SK-N-SH (cell line): Measurements from ENCODE around the gene NOTCH2. TPM values are rescaled to one million over a fixed set of nuclear protein-coding genes. Genes with fewer than 3 reads are reported as not detected.
"Not testable (repeated sequence)": the region's sequence is repeated elsewhere in the genome, so short reads cannot be mapped to it uniquely, and the experiment has no call there.

Experiments
- CTCF ChIA-PET: fragments of 300-600, 350-600 bp; formaldehyde crosslinking; extraction: SDS; loops from one replicate; lab custom pipeline; 2021; lab: Yijun Ruan, JAX
- POLR2A ChIA-PET: fragments of 350-600 bp; sonication (Branson Sonifier 250); formaldehyde crosslinking; extraction: SDS; loops from one replicate; lab custom pipeline; 2020; ENCODE audit warnings: antibody characterized with exemption, inconsistent platforms; lab: Yijun Ruan, JAX
- DNase-seq: peaks from one replicate; pipeline ENCODE4 v3.0.0; 2012
- H2AFZ ChIP-seq: fragments of 200-600 bp; sonication (generic); 2 replicates; pipeline ENCODE4 v1.8.1; 2016; ENCODE audit warnings: antibody characterized with exemption, mild to moderate bottlenecking, low read depth
- H3F3A ChIP-seq: fragments of 200-600 bp; sonication (generic); replicated peaks from 2 replicates; pipeline ENCODE3; 2016; ENCODE audit warnings: antibody characterized with exemption, mild to moderate bottlenecking; ENCODE audit not compliant: insufficient read depth
- H3K27ac ChIP-seq, 2 experiments: fragments of 200-500 bp in 1 of 2; fragments of 200-600 bp in 1 of 2; sonication (Bioruptor generic) in 1 of 2; sonication (generic), shearing (Covaris generic) in 1 of 2; 2 replicates each; pipeline versions ENCODE4 v1.5.1 to v1.6.1; 2014 to 2016; ENCODE audit warnings: low read depth in 2 of 2, inconsistent platforms in 1 of 2, low read length in 1 of 2, mild to moderate bottlenecking in 1 of 2, mixed read lengths in 1 of 2
- H3K27me3 ChIP-seq: fragments of 200-600 bp; sonication (generic), shearing (Covaris generic); 2 replicates; pipeline ENCODE4 v1.6.1; 2016; ENCODE audit warnings: mixed run types; ENCODE audit not compliant: insufficient read depth
- H3K36me3 ChIP-seq, 2 experiments: fragments of 200-500 bp in 1 of 2; fragments of 200-600 bp in 1 of 2; sonication (Bioruptor generic) in 1 of 2; sonication (generic) in 1 of 2; replicated peaks in 1 of 2; 2 replicates each; pipeline versions ENCODE3 to v1.5.1; 2014 to 2016; ENCODE audit warnings: low read length in 1 of 2, mild to moderate bottlenecking in 1 of 2; ENCODE audit not compliant: insufficient read depth in 2 of 2, control insufficient read depth in 1 of 2
- H3K4me1 ChIP-seq, 2 experiments: fragments of 200-500 bp in 1 of 2; fragments of 200-600 bp in 1 of 2; sonication (Bioruptor generic) in 1 of 2; sonication (generic), shearing (Covaris generic) in 1 of 2; 2 replicates each; pipeline versions ENCODE4 v1.5.1 to v1.6.1; 2014 to 2016; ENCODE audit warnings: low read depth in 1 of 2, low read length in 1 of 2, mixed run types in 1 of 2; ENCODE audit not compliant: insufficient read depth in 2 of 2, control insufficient read depth in 1 of 2
- H3K4me2 ChIP-seq: fragments of 200-600 bp; sonication (generic), shearing (Covaris generic); 2 replicates; pipeline ENCODE4 v1.6.1; 2017; ENCODE audit warnings: mixed run types
- H3K4me3 ChIP-seq, 2 experiments: fragments of 200-500 bp in 1 of 2; fragments of 200-600 bp in 1 of 2; sonication (Bioruptor generic) in 1 of 2; sonication (generic), shearing (Covaris generic) in 1 of 2; 2 replicates each; pipeline versions ENCODE4 v1.5.1 to v1.8.1; 2014 to 2016; ENCODE audit warnings: low read depth in 2 of 2, inconsistent platforms in 1 of 2, low read length in 1 of 2, mild to moderate bottlenecking in 1 of 2, mixed read lengths in 1 of 2, moderate library complexity in 1 of 2
- H3K79me2 ChIP-seq: fragments of 200-600 bp; sonication (generic); 2 replicates; pipeline ENCODE4 v1.8.1; 2017; ENCODE audit warnings: mild to moderate bottlenecking; ENCODE audit not compliant: insufficient read depth
- H3K9ac ChIP-seq: fragments of 200-600 bp; sonication (generic); 2 replicates; pipeline ENCODE4 v1.6.1; 2017; ENCODE audit warnings: mixed run types
- H3K9me2 ChIP-seq: fragments of 200-600 bp; sonication (generic); 2 replicates; pipeline ENCODE4 v1.6.1; 2017; ENCODE audit warnings: mixed run types
- H3K9me3 ChIP-seq: fragments of 200-600 bp; sonication (generic); 2 replicates; pipeline ENCODE4 v1.6.1; 2017; ENCODE audit warnings: mixed run types, mild to moderate bottlenecking, moderate library complexity
- H4K20me1 ChIP-seq: fragments of 200-600 bp; sonication (generic); 2 replicates; pipeline ENCODE4 v1.6.1; 2017; ENCODE audit warnings: mild to moderate bottlenecking, mixed run types; ENCODE audit not compliant: insufficient read depth
- FOXM1 ChIP-seq: IDR thresholded peaks from 2 replicates; pipeline ENCODE4 v1.4.0; 2012; ENCODE audit warnings: low read depth, mild to moderate bottlenecking
- JUND ChIP-seq: IDR thresholded peaks from 2 replicates; pipeline ENCODE4 v1.4.0; 2012
- MEF2A ChIP-seq: IDR thresholded peaks from 2 replicates; pipeline ENCODE4 v1.4.0; 2012; ENCODE audit warnings: low read depth, borderline replicate concordance
- MXI1 ChIP-seq: IDR thresholded peaks from 2 replicates; pipeline ENCODE4 v1.6.1; 2012; ENCODE audit warnings: mild to moderate bottlenecking, low read depth, low read length, improper control_type of control experiment
- NFIC ChIP-seq: IDR thresholded peaks from 2 replicates; pipeline ENCODE4 v1.4.0; 2012; ENCODE audit warnings: borderline replicate concordance
- POLR2AphosphoS5 ChIP-seq: IDR thresholded peaks from 2 replicates; pipeline ENCODE4 v1.6.1; 2012; ENCODE audit warnings: low read depth, low read length
- RAD21 ChIP-seq: IDR thresholded peaks from 2 replicates; pipeline ENCODE4 v1.6.1; 2012; ENCODE audit warnings: mild to moderate bottlenecking, low read length
- RCOR1 ChIP-seq: fragments of 150-350 bp; IDR thresholded peaks from 2 replicates; pipeline ENCODE4 v1.6.1; 2017; ENCODE audit warnings: antibody characterized with exemption, low read length
- SMC3 ChIP-seq: IDR thresholded peaks from 2 replicates; pipeline ENCODE4 v1.6.1; 2012; ENCODE audit warnings: low read depth, low read length, improper control_type of control experiment
- TAF1 ChIP-seq: IDR thresholded peaks from 2 replicates; pipeline ENCODE4 v1.6.1; 2012; ENCODE audit warnings: low read depth, mild to moderate bottlenecking, low read length, moderate library complexity, borderline replicate concordance
- TEAD4 ChIP-seq: IDR thresholded peaks from 2 replicates; pipeline ENCODE4 v1.4.0; 2012; ENCODE audit warnings: mild to moderate bottlenecking, borderline replicate concordance; ENCODE audit not compliant: insufficient read depth
- YY1 ChIP-seq: IDR thresholded peaks from 2 replicates; pipeline ENCODE4 v1.4.0; 2012; ENCODE audit warnings: low read depth, mild to moderate bottlenecking
- WGBS: methylation state at CpG from one replicate; pipeline ENCODE4 v1.1.6; 2017; ENCODE audit warnings: low lambda C conversion rate; 5-methylcytosine and 5-hydroxymethylcytosine counted together
- polyA plus RNA-seq, 3 experiments: library from polyadenylated mRNA; depleted of rRNA; stranded (reverse); fragments of >200 nt; gene quantifications; 2 replicates each; pipeline ENCODE4 v1.2.3, GENCODE V29; 2012
- TF ChIP-seq, protein P1 (sequence below): IDR thresholded peaks from 2 replicates; pipeline ENCODE4 v1.4.0; 2012; ENCODE audit warnings: low read depth
- TF ChIP-seq, protein P2 (sequence below): fragments of 150-350 bp; IDR thresholded peaks from 2 replicates; pipeline ENCODE4 v1.6.1; 2016; ENCODE audit warnings: mild to moderate bottlenecking, low read depth, low read length

Gene NOTCH2
- polyA plus RNA-seq, 1 of the 3 experiments (the other 2 are of a cell fraction): 23.0 TPM

DNA sequence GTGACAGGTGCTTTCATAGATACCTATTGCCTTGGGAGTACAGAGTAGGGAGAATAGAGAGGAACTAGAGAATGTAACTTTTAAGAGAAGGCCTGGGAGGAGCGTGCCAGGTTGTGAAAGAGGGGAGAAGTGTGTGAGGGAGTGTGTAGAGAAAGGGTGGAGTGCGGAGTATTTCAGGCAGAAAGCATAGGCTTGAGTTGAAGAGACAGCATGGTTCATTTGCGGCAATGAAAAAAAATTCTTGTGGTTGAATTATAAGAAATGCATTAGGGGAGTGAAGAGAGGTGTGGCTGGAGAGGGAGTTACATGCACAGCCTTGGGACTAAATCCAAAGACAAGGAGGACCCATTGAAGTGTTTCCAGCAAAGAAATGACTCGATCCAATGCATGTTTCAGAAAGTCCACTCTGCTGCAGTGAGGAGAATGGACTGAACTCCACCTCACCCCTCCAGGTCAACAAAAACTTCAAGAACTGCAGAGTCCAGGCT lies 91.4 kb downstream of the NOTCH2 start:
- Histone ChIP-seq H3K27ac (no peak overlapping the region), H3K9me2 (no peaks in the 10 kb centered on the region), H3K79me2 (peaks cover 82% of the 10 kb centered on the region), H3K9ac (no peak overlapping the region), H3K27me3 (no peaks in the 10 kb centered on the region), H3K4me1 (peaks cover 5 to 14% of the 10 kb centered on the region in 2 experiments; a peak in 3 of 4 replicates), H3K36me3 (peaks cover 4 to 25% of the 10 kb centered on the region in 2 experiments), H3F3A (peaks cover 10% of the 10 kb centered on the region), H2AFZ (no peak overlapping the region), H3K4me2 (no peak overlapping the region), H3K9me3 (no peaks in the 10 kb centered on the region), H4K20me1 (peaks cover 6% of the 10 kb centered on the region)
- CTCF ChIA-PET: interaction anchor here (1.4 kb wide), 1 partner anchor 12 kb away, joined by 4 read pairs; no protein-coding TSS in a partner anchor
- WGBS: 94% methylated on average over 4 of the region's 4 CpGs
- TF ChIP-seq MXI1: no peak
- TF ChIP-seq, protein P1, sequence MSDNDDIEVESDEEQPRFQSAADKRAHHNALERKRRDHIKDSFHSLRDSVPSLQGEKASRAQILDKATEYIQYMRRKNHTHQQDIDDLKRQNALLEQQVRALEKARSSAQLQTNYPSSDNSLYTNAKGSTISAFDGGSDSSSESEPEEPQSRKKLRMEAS: no peak
- TF ChIP-seq YY1: no peak
- no peak for TF ChIP-seq TAF1
- no peak for TF ChIP-seq TEAD4
- no peak for TF ChIP-seq NFIC
- TF ChIP-seq RAD21: no peak
- no peak for TF ChIP-seq MEF2A
- TF ChIP-seq RCOR1: no peak
- TF ChIP-seq POLR2AphosphoS5: no peak
- TF ChIP-seq, protein P2, sequence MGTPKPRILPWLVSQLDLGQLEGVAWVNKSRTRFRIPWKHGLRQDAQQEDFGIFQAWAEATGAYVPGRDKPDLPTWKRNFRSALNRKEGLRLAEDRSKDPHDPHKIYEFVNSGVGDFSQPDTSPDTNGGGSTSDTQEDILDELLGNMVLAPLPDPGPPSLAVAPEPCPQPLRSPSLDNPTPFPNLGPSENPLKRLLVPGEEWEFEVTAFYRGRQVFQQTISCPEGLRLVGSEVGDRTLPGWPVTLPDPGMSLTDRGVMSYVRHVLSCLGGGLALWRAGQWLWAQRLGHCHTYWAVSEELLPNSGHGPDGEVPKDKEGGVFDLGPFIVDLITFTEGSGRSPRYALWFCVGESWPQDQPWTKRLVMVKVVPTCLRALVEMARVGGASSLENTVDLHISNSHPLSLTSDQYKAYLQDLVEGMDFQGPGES: no peak
- no peak for TF ChIP-seq FOXM1
- no peak for TF ChIP-seq SMC3
- TF ChIP-seq JUND: no peak
- TF ChIP-seq, all 33 proteins: peak for 0
- H3K4me3 ChIP-seq: no peak overlapping the region
- DNase-seq: no peak
- POLR2A ChIA-PET: no interaction called here

DNA sequence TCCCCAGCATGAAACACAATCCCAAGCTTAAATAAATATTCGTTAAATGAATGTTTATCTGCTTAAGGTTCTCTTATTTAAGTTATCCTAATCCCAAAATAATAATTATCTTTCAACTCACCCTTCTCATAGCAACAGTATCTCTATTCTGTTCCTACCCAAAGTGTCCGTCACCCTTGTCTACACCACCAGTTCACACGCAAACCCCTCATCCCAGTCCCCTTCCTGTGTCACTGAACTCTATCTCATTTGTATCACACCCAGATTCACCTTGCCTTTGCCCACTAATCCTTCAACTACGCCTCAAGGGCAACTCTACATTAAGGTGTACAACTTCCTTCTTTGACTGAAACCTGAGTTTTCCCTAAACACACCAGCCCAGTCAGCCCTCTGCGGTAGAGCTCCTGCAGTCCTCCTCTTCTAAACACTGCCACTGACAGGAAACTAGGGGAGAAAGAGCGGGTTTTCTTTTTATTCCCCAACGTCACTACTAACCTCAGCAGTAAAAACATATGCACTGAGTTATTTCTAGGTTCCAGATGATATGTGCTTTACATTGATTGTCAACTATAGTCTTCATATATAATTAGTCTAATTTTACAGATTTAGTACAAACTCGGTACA lies 92.2 kb downstream of the NOTCH2 start:
- H2AFZ ChIP-seq, H3F3A ChIP-seq, DNase-seq, H3K9me2 ChIP-seq, H3K9me3 ChIP-seq, H3K4me1 ChIP-seq, H4K20me1 ChIP-seq, H3K27me3 ChIP-seq, H3K4me2 ChIP-seq, POLR2A ChIA-PET, H3K27ac ChIP-seq, H3K4me3 ChIP-seq, H3K9ac ChIP-seq: not testable (repeated sequence)
- 96% methylated on average over 8 of the region's 8 CpGs for WGBS
- CTCF ChIA-PET: interaction anchor here (1.2 kb wide), 1 partner anchor 9 kb away, joined by 3 read pairs; no protein-coding TSS in a partner anchor
- H3K36me3 ChIP-seq: peaks cover 4 to 25% of the 10 kb centered on the region in 2 experiments
- H3K79me2 ChIP-seq: peaks cover 83% of the 10 kb centered on the region

DNA sequence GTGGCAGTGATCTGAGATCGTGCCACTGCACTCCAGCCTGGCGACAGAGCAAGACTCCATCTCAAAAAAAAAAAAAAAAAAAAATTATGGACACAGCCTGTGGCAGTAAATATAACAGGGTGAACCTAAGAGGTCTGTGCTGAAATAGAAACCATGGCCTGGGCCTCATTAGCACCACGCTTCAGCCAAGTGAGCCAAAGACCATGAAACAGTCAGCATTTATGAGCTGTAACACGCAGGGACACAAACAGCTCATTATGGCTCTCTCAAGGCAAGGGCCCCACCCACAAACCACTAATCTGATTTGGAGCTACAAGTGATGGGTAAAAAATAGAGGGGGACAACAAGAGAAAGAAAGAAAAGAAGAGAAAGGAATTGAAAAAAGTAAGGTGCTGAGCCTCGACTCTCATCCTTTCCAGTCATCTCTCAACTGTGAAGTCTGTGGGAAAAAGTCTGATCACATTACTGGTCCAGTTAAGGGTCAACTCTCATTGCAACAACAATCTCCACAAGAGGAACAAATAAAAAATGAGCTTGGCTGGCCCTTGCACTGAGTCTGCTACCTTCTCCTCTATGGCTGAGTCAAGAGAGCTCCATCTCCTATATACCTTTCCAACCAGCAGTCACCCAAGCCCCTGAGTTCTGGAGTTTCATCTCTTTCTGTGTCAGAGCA lies 93.7 kb downstream of the NOTCH2 start:
- H3K9me2 ChIP-seq, H3K27ac ChIP-seq, H2AFZ ChIP-seq, H3F3A ChIP-seq, H3K4me3 ChIP-seq, DNase-seq, H3K4me1 ChIP-seq, CTCF ChIA-PET, H3K27me3 ChIP-seq, POLR2A ChIA-PET, H3K9ac ChIP-seq, H3K4me2 ChIP-seq, H4K20me1 ChIP-seq, H3K9me3 ChIP-seq: not testable (repeated sequence)
- 95% methylated on average over 5 of the region's 5 CpGs for WGBS
- Histone ChIP-seq H3K79me2 (peaks cover 83% of the 10 kb centered on the region), H3K36me3 (peaks cover 4 to 31% of the 10 kb centered on the region in 2 experiments)
